GM18861 (cell line): ENCODE data around the gene CREBRF.
"Not testable (repeated sequence)": the region's sequence is repeated elsewhere in the genome, so short reads cannot be mapped to it uniquely, and the experiment has no call there.

Experiments
- ATAC-seq: cut with Tn5 transposase; IDR thresholded peaks from one replicate; pipeline ENCODE4 v1.9.1; 2021; ENCODE audit not compliant: unreplicated experiment

Gene CREBRF, protein sequence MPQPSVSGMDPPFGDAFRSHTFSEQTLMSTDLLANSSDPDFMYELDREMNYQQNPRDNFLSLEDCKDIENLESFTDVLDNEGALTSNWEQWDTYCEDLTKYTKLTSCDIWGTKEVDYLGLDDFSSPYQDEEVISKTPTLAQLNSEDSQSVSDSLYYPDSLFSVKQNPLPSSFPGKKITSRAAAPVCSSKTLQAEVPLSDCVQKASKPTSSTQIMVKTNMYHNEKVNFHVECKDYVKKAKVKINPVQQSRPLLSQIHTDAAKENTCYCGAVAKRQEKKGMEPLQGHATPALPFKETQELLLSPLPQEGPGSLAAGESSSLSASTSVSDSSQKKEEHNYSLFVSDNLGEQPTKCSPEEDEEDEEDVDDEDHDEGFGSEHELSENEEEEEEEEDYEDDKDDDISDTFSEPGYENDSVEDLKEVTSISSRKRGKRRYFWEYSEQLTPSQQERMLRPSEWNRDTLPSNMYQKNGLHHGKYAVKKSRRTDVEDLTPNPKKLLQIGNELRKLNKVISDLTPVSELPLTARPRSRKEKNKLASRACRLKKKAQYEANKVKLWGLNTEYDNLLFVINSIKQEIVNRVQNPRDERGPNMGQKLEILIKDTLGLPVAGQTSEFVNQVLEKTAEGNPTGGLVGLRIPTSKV

DNA sequence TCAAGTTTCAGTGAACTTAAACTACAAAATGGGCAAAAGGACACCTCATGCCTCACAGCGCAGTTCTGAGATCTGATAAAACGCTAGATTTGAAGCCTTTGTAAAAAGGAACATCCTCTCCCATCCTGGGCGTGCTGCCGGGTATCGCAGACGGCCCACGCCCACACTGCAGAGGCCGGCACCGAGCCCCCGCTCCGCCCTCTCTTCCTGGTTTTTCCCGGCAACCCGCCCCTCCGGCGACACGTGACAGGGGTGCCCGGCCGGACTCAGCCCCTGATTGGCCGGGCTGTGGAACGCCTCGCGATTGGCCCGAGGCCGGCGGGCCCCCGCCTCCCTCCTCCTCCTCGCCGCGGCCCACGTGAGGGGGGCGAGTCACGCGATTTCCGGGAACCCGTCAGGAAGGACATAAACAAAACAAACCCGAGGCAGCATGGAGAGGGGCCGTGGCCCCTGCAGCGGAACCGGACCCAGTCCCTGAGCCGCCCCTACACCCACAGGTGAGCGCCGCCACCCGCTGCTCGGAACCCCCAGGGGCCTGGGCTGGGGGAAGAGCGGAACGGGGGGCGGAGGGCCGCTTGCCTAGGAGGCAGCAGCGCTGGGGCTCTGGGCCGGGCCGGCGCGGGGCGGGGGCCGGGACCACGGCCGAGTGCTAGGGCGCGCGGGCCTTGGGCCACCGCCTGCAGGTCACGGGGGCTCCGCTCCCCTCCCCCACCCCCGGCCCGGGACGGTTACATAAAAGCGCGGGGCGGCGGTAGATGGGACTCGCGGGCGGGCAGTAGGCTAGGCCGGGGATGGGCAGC is at the start of gene CREBRF:
Gene CREBRF, plus strand, starts transcription at position 370 of the 800 bp plus-strand sequence. CDS start 24,424 bp downstream, outside the sequence.
- ATAC-seq, result peak; percentile 61

DNA sequence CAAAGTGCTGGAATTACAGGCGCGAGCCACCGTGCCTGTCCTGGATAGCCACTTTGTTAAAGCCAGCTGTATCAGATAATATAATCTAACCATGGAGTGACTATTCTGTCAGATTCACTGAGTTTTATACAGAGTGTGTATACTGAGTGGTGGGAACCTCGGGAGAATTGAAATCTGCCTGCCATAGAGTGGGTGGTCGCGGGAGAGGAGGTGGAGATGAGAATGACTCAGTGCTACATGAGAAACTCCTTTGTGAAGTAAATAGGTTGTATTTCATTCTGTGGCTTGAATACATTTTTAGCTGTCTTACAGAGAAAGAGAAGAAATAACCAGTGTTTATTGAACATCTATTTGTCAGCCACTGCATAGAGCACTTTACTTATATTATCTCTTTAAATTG is 46.1 kb upstream of the CREBRF start:
- no peak for ATAC-seq

DNA sequence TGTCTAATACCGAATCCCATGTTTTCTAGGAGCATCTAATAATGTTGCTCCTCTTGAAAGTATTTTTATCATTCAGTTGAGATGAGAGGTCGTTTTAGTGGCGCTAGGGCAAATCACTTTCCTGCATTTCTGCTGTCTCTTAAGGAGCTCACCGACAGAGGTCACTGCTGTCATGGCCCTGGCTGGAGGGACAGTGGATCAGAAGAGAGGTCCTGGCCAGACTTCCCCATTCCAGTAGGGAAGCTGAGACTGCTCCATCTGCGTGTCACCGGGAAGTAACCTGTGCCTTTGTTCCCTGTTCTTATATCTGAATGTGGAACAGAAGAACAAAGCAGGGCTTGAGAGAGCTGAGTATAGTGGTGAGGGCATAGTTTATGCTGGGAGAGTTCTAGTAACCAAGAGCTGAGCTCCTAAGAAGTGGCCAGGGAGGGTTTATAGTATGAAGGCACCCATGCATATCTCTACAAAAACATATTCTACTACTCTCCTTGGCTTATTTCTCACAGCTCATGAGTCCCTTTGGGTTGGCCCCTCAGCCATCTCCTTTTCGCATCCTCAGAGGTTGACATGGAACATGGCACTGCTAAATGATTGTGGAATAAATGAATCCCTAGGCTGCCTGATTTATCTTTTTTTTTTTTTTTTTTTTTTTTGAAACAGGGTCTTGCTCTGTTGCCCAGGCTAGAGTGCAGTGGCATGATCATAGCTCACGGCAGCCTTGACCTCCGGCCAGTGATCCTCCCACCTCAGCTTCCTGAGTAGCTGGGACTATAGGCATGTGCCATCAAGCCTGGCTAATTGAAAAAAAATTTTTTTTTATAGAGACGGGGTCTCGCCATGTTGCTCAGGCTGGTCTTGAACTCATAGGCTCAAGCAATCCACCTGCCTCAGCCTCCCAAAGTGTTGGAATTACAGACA is 45.3 kb upstream of the CREBRF start:
- no peak for ATAC-seq

DNA sequence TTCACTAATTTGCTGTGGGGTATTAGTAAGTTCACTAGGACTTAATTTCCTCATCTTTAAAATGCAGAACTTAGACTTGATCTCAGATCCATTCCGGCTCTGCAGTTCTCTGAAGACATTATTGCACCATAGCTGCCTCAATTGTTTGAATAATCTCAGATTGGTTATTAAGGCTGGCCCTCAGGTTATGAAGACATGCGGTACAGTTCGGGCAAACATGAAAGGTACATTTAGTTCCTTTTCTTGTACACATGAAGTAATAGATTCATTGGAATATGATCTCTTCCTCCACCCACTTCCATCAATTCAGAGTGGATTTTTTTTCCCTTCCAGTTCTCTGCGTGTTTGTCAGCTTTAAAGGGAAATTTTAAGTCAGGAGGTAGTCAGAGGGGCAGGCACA is 44.6 kb upstream of the CREBRF start:
- ATAC-seq, result no peak

DNA sequence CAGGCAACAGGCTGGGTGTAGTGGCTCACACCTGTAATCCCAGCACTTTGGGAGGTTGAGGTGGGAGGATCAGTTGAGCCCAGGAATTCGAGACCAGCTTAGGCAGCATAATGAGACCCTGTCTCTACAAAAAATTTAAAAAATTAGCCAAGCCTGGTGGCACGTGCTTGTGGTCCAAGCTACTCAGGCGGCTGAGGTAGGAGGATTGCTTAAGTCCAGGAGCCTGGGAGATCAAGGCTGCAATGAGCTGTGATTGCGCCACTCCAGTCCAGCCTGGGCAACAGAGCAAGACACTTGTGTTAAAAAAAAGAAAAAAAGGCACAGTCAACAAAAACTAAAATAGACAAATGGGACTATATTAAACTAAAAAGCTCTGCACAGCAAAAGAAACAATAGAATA is 43.3 kb upstream of the CREBRF start:
- ATAC-seq, result no peak

DNA sequence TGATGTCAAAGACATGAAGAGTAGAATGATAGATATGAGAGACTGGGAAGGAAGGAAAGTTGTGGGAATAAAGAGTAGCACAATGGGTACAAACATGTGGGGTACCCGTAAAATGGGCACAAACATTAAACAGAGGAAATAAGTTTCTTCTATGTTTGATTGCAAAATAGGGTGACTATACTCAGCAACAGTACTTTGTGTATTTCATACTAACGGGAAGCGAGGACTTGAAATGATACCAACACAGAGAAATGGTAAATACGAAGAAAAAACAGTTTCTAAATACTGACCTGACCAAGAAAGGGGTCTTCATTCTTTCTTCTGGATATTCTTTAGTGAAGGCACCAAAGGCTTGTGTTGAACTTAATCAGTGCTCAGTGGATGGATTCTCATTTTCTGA is 41.5 kb upstream of the CREBRF start:
- ATAC-seq, result no peak

DNA sequence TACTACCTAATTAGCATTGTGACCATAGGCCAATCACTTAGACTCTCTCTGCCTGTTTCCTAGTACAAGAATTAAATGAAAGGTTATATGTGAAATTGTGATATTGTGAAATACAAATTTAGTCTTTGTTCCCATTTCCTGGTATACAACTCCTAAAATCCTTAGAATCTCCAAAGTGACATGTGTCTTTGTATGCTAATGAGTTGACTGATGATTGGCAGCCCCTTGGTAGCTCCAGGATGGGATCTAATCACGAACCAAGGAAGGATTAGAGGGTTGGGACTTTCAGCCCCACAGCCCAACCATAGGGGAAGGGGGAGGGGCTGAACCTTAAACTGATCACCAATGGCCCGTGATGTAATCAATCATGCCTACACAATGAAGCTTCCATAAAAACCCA is 41.0 kb upstream of the CREBRF start:
- ATAC-seq, result no peak

DNA sequence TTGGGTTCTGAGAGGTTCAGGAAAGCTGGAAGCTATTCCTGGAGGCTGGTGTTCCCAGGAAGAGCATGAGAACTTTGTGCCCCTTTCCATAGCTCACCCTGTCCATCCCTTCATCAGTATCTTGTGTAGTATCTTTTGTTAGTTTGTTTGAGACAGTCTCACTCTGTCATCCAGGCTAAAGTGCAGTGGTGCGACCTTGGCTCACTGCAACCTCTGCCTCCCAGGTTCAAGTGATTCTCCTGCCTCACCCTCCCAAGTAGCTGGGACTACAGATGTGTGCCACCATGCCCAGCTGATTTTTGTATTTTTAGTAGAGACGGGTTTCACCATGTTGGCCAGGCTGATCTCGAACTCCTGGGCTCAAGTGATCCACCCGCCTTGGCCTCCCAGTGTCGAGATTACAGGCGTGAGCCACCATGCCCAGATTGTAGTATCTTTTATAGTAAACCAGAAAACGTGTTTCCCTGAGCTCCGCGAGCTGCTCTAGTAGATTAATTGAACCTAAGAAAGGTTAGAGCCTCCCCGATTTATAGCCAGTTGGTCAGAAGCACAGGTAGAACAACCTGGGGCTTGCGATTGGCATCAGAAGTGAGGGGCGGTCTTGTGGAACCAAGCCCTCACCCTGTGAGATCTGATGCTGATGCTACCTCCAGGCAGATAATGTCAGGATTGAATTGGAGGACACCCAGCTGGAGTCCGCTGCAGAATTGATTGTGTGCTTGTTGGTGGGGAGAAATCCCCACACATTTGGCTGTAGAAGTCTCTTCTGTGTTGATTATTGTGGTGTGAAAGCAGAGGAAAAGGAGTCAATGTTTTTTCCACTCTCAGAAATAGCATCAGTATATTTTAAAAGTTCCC is 40.3 kb upstream of the CREBRF start:
- no peak for ATAC-seq

DNA sequence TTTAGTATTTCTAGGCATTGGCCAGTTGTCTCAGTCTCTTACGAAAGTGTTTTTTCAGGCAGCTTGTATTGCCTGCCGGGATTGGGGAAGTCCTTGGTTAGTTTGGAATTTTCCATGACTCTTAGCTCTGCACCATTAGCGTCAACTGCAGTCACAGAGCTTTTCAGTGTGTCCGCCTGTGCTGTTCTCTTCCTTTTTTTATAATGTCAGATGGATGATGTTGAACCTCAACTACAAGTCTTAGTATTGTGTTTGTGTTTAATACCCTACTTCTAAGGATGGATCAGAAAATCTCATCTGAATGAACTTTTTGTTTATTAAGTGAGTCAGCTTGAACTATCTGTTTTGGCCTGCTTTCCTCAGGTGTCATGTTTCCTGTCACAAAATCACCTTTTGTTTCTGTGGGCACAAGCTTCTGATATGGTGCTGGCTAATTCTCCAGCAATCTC is 39.5 kb upstream of the CREBRF start:
- ATAC-seq, result no peak

DNA sequence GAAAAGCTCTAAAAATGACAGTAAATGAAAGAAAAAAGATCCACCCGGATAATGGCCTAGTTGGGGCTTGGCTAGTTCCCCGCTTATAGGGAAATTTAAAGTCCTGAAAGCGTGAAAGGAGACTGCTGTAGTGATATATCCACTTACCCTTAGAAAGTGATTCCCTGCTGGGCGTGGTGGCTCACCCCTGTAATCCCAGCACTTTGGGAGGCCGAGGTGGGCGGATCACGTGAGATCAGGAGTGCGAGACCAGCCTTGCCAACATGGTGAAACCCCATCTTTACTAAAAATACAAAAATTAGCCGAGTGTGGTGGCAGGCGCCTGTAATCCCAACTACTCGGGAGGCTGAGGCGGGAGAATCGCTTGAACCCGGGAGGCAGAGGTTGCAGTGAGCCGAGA is 39.1 kb upstream of the CREBRF start:
- ATAC-seq, result not testable (repeated sequence)

DNA sequence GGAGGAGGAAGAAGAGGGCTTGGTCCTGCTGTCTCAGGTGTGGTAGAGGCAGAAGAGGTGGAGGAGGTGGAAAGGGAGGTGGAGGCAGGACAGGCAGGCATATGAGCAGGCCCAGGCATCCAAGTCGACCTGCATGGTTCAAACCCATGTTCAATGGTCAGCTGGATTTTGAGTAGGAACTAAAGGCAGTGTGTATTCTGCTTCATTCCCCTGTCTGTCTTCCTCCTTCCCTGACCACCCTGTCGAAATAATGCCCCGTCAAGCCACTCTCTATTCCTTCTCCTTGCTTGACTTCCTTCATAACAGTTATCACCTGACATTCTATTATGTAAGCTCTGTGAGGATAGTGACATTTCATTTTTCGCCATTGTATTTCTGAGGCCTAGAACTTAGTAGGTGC is 37.8 kb upstream of the CREBRF start:
- no peak for ATAC-seq

DNA sequence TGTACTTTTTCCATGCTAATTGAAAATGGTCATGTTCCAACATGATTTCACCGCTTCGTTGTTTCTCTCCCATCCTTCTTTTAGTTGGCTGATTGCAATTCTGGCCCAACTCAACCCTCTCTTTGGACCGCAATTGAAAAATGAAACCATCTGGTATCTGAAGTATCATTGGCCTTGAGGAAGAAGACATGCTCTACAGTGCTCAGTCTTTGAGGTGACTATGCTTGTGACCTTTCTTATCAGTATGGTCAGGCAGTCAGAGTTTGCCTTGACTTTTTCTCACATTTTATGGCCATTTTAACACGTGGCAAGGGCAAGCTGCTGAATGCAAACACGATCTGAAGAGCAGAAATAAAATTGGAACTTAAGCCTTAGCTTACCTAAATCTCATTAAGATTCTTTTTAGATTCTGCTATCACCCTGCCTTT is 36.0 kb upstream of the CREBRF start:
- no peak for ATAC-seq

DNA sequence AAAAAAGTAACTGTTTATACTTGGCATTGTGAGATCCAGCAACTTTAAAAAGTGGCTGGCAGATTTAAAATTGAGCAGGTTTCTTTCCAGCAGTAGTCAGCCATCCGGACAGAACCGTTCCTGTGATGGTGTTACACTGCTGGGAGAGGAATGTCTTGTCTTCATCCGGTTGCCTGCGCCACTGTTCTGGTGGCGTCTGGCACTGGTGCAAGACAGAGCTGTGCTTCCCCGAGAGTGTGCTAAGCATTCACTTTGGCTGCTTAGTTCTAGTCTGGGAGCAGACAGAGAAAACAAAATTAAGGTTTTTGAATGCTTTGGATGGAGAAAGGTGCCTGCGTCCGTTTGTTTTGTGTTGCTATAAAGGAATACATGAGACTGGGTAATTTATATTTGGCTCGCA is 35.5 kb upstream of the CREBRF start:
- no peak for ATAC-seq

DNA sequence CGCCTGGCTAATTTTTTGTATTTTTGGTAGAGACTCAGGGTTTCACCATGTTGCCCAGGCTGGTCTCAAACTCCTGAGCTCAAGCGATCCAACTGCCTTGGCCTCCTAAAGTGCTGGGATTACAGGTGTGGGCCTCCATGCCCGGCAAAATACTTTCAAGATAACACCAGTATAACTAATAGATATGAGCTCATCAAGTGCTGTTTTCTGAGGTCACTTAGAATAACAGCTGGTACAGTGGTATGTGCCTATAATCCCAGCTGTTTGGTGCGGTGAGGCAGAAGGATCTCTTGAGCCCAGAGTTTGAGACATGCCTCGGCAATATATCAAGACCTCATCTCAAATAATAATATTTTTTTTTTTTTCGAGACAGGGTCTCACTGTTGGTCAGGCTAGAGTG is 30.5 kb upstream of the CREBRF start:
- no peak for ATAC-seq

DNA sequence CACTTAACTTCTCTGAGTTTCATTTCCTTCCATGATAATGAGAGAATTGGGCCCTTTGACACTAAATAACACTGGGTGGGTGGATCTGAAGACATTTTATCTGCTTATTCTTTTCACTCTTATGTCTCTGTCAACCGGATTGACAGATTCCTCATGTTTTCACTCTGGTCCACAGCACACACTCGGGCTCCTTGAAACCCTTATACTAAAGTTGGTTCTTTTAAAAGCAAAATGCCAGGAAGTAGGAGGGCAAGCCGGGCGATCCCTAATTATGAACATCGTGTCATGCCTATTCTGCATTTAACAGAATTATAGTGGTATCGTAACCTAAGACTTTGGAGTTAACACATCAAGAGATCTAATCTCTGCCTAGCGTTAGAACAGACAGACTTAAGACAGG is 28.2 kb upstream of the CREBRF start:
- ATAC-seq, result no peak

DNA sequence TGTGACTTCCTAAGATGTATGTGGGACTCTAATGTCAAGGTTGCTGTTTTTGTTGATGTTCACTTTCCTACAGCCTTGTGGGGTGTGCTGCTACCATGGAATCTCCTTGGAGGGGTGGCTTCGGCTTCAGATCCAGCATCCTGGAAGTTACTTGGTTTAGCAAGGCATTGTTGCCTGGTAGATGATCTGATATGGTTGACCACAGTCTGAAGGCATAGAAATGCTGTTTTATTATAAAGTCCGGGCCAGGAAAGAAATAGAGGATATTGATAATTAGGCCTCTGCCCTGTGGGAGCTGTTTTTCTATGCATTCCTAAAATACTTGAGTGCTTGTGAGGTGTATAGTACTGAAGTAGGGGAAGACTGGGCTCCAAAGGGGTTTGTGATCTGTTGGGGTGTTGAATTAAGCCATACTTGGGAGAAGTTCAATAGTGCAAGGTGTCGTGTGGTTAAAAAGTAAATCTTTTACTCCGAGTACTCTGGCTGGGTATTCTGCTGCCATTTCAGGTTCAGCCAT is 27.3 kb upstream of the CREBRF start:
- no peak for ATAC-seq

DNA sequence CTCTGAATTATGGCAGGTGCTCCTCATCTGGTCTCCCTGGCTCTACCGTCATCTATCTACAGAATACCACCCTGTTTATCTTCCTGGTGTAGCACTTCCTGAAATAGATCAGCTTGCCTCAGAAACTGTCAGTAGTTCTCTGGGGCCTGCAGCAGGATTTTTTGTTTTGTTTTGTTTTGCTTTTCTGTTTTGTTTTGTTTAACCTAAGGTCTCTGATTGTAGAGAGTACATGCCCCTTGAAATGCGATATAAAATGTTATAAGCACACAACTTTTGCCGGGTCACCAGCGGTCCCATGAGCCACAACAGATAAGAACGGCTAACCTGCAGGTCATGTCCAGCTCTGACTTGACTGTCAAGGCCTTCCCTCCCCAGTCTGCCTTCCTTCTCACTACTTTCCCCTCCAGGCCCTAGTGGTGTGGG is 26.6 kb upstream of the CREBRF start:
- no peak for ATAC-seq

DNA sequence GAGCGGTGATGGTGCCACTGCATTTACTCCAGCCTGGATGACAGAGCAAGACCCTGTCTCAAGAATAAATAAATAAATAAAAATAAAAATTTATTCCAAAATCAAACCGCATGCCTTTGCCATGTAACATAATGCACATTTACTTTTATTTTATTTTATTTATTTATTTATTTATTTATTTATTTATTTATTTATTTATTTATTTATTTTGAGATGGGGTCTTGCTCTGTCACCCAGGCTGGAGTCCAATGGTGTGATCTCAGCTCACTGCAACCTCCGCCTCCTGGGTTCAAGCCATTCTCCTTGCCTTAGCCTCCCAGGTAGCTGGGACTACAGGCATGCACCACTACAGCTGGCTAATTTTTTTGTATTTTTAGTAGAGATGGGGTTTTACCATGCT is 24.1 kb upstream of the CREBRF start:
- not testable (repeated sequence) for ATAC-seq

DNA sequence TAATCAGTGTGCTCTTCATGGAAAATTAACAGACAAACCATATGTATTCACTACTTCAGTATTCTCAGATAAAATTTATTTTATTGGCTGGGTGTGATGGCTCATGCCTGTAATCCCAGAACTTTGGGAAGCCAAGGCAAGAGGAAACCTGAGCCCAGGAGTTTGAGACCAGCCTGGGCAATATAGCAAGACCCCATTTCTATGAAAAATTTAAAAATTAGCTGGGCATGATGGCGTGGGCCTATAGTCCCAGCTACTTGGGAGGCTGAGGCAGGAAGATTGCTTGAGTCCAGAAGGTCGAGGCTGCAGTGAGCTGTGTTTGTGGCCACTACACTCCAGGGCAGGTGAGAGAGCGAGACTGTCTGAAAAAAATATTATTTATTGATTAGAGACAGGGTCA is 23.4 kb upstream of the CREBRF start:
- no peak for ATAC-seq
